ENCODE results near the gene ZNF236. TPM values are rescaled to one million over a fixed set of nuclear protein-coding genes. Genes with fewer than 3 reads are reported as not detected.

ZNF236 gene
- total and polyA plus RNA-seq, 11 donors: 1.9 to 17.0 (median 10.4) TPM

- no peaks in the 10 kb centered on the region for H3K9me3 ChIP-seq
- DNase-seq: no peak
- H3K4me3 ChIP-seq: no peak overlapping the region
- ATAC-seq: no peak
- H3K27me3 ChIP-seq: no peaks in the 10 kb centered on the region
- TF ChIP-seq CTCF (IDR thresholded peaks at IDR 0.05): no peak
- no peak for TF ChIP-seq POLR2A (IDR thresholded peaks at IDR 0.05)
- intact Hi-C loops (cut with DNase I): loop anchor here in 9 of 10 donors (2.0 to 10.0 kb wide), 4 partner anchors 57 to 180 kb away; no protein-coding TSS in a partner anchor
- peaks cover 0 to 4% (median 0%) of the 10 kb centered on the region in 9 donors for H3K36me3 ChIP-seq
- WGBS, 4 donors: 87 to 95% (median 90%) methylated on average over 5 of the region's 5 CpGs
- H3K4me1 ChIP-seq: peaks cover 0 to 14% (median 6%) of the 10 kb centered on the region in 12 donors
- H3K27ac ChIP-seq: no peak overlapping the region
Observed at GRCh38 chr18:76982038-76982437, 159.7 kb downstream of the ZNF236 start.

- Histone ChIP-seq H3K4me3 (no peak overlapping the region), H3K36me3 (peaks cover 0 to 4% (median 0%) of the 10 kb centered on the region in 9 donors), H3K27ac (no peak overlapping the region), H3K9me3 (no peaks in the 10 kb centered on the region), H3K27me3 (no peaks in the 10 kb centered on the region), H3K4me1 (peaks cover 0 to 16% (median 2%) of the 10 kb centered on the region in 12 donors)
- DNase-seq (peak; percentile 58 to 90 (median 78)), ATAC-seq (peak; percentile 64 to 84 (median 78))
- WGBS, 4 donors: 9 to 13% (median 12%) methylated on average over 3 to 15 of the region's 15 CpGs
- TF ChIP-seq POLR2A (IDR thresholded peaks at IDR 0.05) (no peak), CTCF (IDR thresholded peaks at IDR 0.05) (peak; percentile 74 to 95 (median 90))
- intact Hi-C loops (cut with DNase I): loop anchor here in 9 of 10 donors (1.0 to 10.0 kb wide), 5 partner anchors 58 to 181 kb away; no protein-coding TSS in a partner anchor
Observed at GRCh38 chr18:76982841-76983583, 160.7 kb downstream of the ZNF236 start.

- peak in 1 of 5 donors; percentile 13 for DNase-seq
- WGBS, 4 donors: 63 to 67% (median 65%) methylated on average over 8 to 10 of the region's 10 CpGs
- Histone ChIP-seq H3K9me3 (no peaks in the 10 kb centered on the region), H3K4me3 (no peak overlapping the region), H3K27ac (no peak overlapping the region), H3K27me3 (no peaks in the 10 kb centered on the region), H3K4me1 (peaks cover 0 to 20% (median 2%) of the 10 kb centered on the region in 12 donors), H3K36me3 (peaks cover 0 to 4% (median 0%) of the 10 kb centered on the region in 9 donors)
- intact Hi-C loops (cut with DNase I): loop anchor here in 9 of 10 donors (1.0 to 10.0 kb wide), 5 partner anchors 59 to 181 kb away; no protein-coding TSS in a partner anchor
- ATAC-seq: peak in 1 of 4 donors; percentile 13
- TF ChIP-seq CTCF (IDR thresholded peaks at IDR 0.05) (peak in 2 of 12 donors; percentile 16 to 27), POLR2A (IDR thresholded peaks at IDR 0.05) (no peak)
Observed at GRCh38 chr18:76983613-76984051, 161.3 kb downstream of the ZNF236 start.
